GM23338 (cell line): ENCODE results near the gene CPEB3. TPM values are rescaled to one million over a fixed set of nuclear protein-coding genes. Genes with fewer than 3 reads are reported as not detected.

ENCODE experiments used
- ATAC-seq: fragments of 200-7000 bp; cut with Tn5 transposase; 3 replicates; pipeline ENCODE4 v1.9.1; 2020
- DNase-seq: peaks from one replicate; pipeline ENCODE4 v3.0.0-alpha.2; 2015; ENCODE audit warnings: low spot score
- H2AFZ ChIP-seq: fragments of 200-600 bp; sonication (generic); 2 replicates; pipeline ENCODE4 v1.8.0; 2016; ENCODE audit warnings: antibody characterized with exemption, mild to moderate bottlenecking, moderate library complexity
- H3F3A ChIP-seq: fragments of 200-600 bp; sonication (generic); replicated peaks from 2 replicates; pipeline ENCODE4 v1.8.0; 2017; ENCODE audit warnings: antibody characterized with exemption, mixed run types, low read depth
- H3K27ac ChIP-seq: fragments of 200-600 bp; sonication (generic); 2 replicates; pipeline ENCODE4 v1.6.1; 2016; ENCODE audit warnings: low read depth
- H3K27me3 ChIP-seq: fragments of 200-600 bp; sonication (generic); 2 replicates; pipeline ENCODE4 v1.8.0; 2016; ENCODE audit warnings: mild to moderate bottlenecking, mixed run types, moderate library complexity; ENCODE audit not compliant: insufficient read depth
- H3K36me3 ChIP-seq: fragments of 200-600 bp; sonication (generic); 2 replicates; pipeline ENCODE4 v1.8.0; 2016; ENCODE audit warnings: mild to moderate bottlenecking; ENCODE audit not compliant: insufficient read depth
- H3K4me1 ChIP-seq: fragments of 200-600 bp; sonication (generic); 2 replicates; pipeline ENCODE4 v1.8.0; 2016; ENCODE audit warnings: mild to moderate bottlenecking, moderate library complexity; ENCODE audit not compliant: insufficient read depth
- H3K4me2 ChIP-seq: fragments of 200-600 bp; sonication (generic); 2 replicates; pipeline ENCODE4 v1.7.1; 2017; ENCODE audit warnings: mixed run types
- H3K4me3 ChIP-seq: fragments of 200-600 bp; sonication (generic); 2 replicates; pipeline ENCODE4 v1.6.1; 2016; ENCODE audit warnings: mixed run types
- H3K79me2 ChIP-seq: fragments of 200-600 bp; sonication (generic); replicated peaks from 2 replicates; pipeline ENCODE4 v1.8.0; 2017; ENCODE audit warnings: mild to moderate bottlenecking; ENCODE audit not compliant: insufficient read depth
- H3K9me2 ChIP-seq: fragments of 200-600 bp; sonication (generic); 2 replicates; pipeline ENCODE4 v1.8.0; 2017; ENCODE audit not compliant: insufficient read depth
- H4K20me1 ChIP-seq: fragments of 200-600 bp; sonication (generic); replicated peaks from 2 replicates; pipeline ENCODE4 v1.8.0; 2017; ENCODE audit warnings: mild to moderate bottlenecking; ENCODE audit not compliant: insufficient read depth
- H3K27ac Mint-ChIP-seq: 2 replicates; pipeline ENCODE4 v1.8.0; 2020; ENCODE audit warnings: inconsistent platforms, mild to moderate bottlenecking, moderate library complexity, mixed read lengths
- H3K27me3 Mint-ChIP-seq: 3 replicates; pipeline ENCODE4 v1.8.0; 2022; ENCODE audit warnings: low read depth, mild to moderate bottlenecking, moderate library complexity, mixed read lengths, inconsistent platforms; ENCODE audit not compliant: insufficient read depth, poor library complexity
- H3K36me3 Mint-ChIP-seq: 3 replicates; pipeline ENCODE4 v1.8.0; 2021; ENCODE audit warnings: low read depth, mild to moderate bottlenecking, inconsistent platforms, moderate library complexity, mixed read lengths
- H3K4me1 Mint-ChIP-seq: 3 replicates; pipeline ENCODE4 v1.8.0; 2020; ENCODE audit warnings: mild to moderate bottlenecking, inconsistent platforms, mixed read lengths
- H3K4me3 Mint-ChIP-seq: 3 replicates; pipeline ENCODE4 v1.8.0; 2021; ENCODE audit warnings: moderate library complexity, mild to moderate bottlenecking, inconsistent platforms, mixed read lengths
- H3K9me3 Mint-ChIP-seq: 3 replicates; pipeline ENCODE4 v1.8.0; 2020; ENCODE audit warnings: moderate library complexity, mild to moderate bottlenecking, inconsistent platforms, mixed read lengths
- CREB1 ChIP-seq: fragments of 250-450 bp; sonication (Bioruptor Pico); IDR thresholded peaks from 2 replicates; pipeline ENCODE4 v1.5.0; 2020; ENCODE audit warnings: low read depth, mild to moderate bottlenecking, moderate library complexity
- EZH2 ChIP-seq: fragments of 200-600 bp; sonication (generic); IDR thresholded peaks from one replicate; pipeline ENCODE4 v1.8.0; 2017; ENCODE audit warnings: antibody characterized with exemption, mild to moderate bottlenecking, low read depth; ENCODE audit not compliant: unreplicated experiment
- JUNB ChIP-seq: IDR thresholded peaks from one replicate; pipeline ENCODE4 v1.6.1; 2016; ENCODE audit warnings: antibody characterized with exemption; ENCODE audit not compliant: unreplicated experiment
- NANOG ChIP-seq: IDR thresholded peaks from 2 replicates; pipeline ENCODE4 v1.6.1; 2016; ENCODE audit warnings: antibody characterized with exemption, borderline replicate concordance
- POLR2AphosphoS5 ChIP-seq: IDR thresholded peaks from 2 replicates; pipeline ENCODE4 v1.6.1; 2016; ENCODE audit warnings: antibody characterized with exemption, low read depth
- STAT1 ChIP-seq: IDR thresholded peaks from one replicate; pipeline ENCODE4 v1.6.1; 2016; ENCODE audit warnings: antibody characterized with exemption; ENCODE audit not compliant: unreplicated experiment
- ZNF114 ChIP-seq: fragments of 250-450 bp; sonication (Bioruptor Pico); IDR thresholded peaks from 2 replicates; pipeline ENCODE4 v1.5.0; 2020; ENCODE audit warnings: mild to moderate bottlenecking, moderate library complexity
- ZNF331 ChIP-seq: fragments of 250-450 bp; sonication (Bioruptor Pico); IDR thresholded peaks from 2 replicates; pipeline ENCODE4 v1.5.0; 2020; ENCODE audit warnings: low read depth, mild to moderate bottlenecking, moderate library complexity
- polyA plus RNA-seq: library from polyadenylated mRNA; unstranded; fragments of >200 nt; fragmentation: Nextera tagmentation; extraction: Ambion mirVana; gene quantifications from 2 replicates; pipeline ENCODE4 v1.2.1, GENCODE V29; 2016
- total RNA-seq: library from RNA; depleted of rRNA; stranded (reverse); fragments of >200 nt; shearing (Covaris generic); gene quantifications from 2 replicates; pipeline ENCODE4 v1.2.3, GENCODE V29; 2014
- TF ChIP-seq, protein P1 (sequence below): fragments of 250-450 bp; sonication (Bioruptor Pico); IDR thresholded peaks from 2 replicates; pipeline ENCODE4 v1.5.0; 2020; ENCODE audit warnings: mild to moderate bottlenecking, moderate library complexity
- TF ChIP-seq, protein P2 (sequence below), 2 experiments: fragments of 200-600 bp in 1 of 2; sonication (generic) in 1 of 2; conservative IDR thresholded peaks; 2 replicates each; pipeline versions ENCODE4 v1.5.1 to v1.6.1; 2016 to 2017; ENCODE audit warnings: antibody characterized with exemption in 2 of 2, low read depth in 2 of 2, mild to moderate bottlenecking in 2 of 2, moderate library complexity in 1 of 2
- TF ChIP-seq, protein P3 (sequence below): IDR thresholded peaks from 2 replicates; pipeline ENCODE4 v1.6.1; 2016; ENCODE audit warnings: antibody characterized with exemption

CPEB3 gene
- total and polyA plus RNA-seq, 2 experiments from 2014 or later, result 0.74 to 1.9 TPM

DNA sequence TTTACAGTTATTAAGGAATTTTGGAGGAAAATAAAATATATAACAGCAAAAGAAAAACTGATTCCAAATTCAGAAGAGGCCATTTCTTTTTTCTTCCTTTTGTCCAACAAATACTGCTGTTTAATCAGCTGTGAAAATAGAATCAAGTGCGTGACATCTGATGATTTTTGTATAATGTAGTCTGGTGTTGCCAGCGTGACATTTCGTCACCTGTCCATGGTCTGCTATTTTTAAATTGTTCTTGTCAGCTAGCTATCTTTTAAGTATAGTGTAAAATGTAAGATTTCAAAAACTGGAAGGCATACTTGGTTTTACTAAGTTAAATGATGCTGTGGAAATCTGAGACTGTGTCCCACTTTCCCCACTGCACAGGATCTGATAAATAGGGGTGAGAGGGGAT is 105.9 kb downstream of the CPEB3 start (continued):
- TF ChIP-seq, protein P1, sequence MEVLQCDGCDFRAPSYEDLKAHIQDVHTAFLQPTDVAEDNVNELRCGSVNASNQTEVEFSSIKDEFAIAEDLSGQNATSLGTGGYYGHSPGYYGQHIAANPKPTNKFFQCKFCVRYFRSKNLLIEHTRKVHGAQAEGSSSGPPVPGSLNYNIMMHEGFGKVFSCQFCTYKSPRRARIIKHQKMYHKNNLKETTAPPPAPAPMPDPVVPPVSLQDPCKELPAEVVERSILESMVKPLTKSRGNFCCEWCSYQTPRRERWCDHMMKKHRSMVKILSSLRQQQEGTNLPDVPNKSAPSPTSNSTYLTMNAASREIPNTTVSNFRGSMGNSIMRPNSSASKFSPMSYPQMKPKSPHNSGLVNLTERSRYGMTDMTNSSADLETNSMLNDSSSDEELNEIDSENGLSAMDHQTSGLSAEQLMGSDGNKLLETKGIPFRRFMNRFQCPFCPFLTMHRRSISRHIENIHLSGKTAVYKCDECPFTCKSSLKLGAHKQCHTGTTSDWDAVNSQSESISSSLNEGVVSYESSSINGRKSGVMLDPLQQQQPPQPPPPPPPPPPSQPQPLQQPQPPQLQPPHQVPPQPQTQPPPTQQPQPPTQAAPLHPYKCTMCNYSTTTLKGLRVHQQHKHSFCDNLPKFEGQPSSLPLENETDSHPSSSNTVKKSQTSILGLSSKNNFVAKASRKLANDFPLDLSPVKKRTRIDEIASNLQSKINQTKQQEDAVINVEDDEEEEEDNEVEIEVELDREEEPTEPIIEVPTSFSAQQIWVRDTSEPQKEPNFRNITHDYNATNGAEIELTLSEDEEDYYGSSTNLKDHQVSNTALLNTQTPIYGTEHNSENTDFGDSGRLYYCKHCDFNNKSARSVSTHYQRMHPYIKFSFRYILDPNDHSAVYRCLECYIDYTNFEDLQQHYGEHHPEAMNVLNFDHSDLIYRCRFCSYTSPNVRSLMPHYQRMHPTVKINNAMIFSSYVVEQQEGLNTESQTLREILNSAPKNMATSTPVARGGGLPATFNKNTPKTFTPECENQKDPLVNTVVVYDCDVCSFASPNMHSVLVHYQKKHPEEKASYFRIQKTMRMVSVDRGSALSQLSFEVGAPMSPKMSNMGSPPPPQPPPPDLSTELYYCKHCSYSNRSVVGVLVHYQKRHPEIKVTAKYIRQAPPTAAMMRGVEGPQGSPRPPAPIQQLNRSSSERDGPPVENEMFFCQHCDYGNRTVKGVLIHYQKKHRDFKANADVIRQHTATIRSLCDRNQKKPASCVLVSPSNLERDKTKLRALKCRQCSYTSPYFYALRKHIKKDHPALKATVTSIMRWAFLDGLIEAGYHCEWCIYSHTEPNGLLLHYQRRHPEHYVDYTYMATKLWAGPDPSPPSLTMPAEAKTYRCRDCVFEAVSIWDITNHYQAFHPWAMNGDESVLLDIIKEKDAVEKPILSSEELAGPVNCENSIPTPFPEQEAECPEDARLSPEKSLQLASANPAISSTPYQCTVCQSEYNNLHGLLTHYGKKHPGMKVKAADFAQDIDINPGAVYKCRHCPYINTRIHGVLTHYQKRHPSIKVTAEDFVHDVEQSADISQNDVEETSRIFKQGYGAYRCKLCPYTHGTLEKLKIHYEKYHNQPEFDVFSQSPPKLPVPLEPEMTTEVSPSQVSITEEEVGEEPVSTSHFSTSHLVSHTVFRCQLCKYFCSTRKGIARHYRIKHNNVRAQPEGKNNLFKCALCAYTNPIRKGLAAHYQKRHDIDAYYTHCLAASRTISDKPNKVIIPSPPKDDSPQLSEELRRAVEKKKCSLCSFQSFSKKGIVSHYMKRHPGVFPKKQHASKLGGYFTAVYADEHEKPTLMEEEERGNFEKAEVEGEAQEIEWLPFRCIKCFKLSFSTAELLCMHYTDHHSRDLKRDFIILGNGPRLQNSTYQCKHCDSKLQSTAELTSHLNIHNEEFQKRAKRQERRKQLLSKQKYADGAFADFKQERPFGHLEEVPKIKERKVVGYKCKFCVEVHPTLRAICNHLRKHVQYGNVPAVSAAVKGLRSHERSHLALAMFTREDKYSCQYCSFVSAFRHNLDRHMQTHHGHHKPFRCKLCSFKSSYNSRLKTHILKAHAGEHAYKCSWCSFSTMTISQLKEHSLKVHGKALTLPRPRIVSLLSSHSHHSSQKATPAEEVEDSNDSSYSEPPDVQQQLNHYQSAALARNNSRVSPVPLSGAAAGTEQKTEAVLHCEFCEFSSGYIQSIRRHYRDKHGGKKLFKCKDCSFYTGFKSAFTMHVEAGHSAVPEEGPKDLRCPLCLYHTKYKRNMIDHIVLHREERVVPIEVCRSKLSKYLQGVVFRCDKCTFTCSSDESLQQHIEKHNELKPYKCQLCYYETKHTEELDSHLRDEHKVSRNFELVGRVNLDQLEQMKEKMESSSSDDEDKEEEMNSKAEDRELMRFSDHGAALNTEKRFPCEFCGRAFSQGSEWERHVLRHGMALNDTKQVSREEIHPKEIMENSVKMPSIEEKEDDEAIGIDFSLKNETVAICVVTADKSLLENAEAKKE (CRISPR knock-in tag), result no peak
- TF ChIP-seq POLR2AphosphoS5, result no peak
- TF ChIP-seq, protein P2, sequence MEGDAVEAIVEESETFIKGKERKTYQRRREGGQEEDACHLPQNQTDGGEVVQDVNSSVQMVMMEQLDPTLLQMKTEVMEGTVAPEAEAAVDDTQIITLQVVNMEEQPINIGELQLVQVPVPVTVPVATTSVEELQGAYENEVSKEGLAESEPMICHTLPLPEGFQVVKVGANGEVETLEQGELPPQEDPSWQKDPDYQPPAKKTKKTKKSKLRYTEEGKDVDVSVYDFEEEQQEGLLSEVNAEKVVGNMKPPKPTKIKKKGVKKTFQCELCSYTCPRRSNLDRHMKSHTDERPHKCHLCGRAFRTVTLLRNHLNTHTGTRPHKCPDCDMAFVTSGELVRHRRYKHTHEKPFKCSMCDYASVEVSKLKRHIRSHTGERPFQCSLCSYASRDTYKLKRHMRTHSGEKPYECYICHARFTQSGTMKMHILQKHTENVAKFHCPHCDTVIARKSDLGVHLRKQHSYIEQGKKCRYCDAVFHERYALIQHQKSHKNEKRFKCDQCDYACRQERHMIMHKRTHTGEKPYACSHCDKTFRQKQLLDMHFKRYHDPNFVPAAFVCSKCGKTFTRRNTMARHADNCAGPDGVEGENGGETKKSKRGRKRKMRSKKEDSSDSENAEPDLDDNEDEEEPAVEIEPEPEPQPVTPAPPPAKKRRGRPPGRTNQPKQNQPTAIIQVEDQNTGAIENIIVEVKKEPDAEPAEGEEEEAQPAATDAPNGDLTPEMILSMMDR (conservative IDR thresholded peaks at IDR 0.05; ENCODE audit: low read depth in 2 of 2), result no peak
- TF ChIP-seq STAT1, result no peak
- TF ChIP-seq ZNF114 (CRISPR knock-in tag), result no peak
- no peak for TF ChIP-seq EZH2

DNA sequence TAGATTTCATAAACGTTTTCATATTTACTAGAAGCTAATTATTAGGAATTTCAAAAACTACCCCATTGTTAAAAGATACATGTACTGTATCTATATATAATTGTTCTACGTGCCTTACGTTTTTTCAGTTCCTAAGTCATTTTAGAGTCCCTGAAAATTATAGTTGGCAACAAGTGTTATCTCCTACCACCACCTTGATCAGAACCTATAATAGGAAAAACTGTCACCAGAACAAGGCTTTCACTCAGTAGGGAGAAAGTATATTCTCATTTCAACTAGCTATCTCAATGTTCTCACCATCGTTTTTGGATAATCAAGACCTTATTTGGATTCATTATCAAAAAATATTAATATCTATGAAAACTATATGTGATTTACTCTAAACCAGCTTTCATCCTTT is 107.7 kb downstream of the CPEB3 start:
- no peaks in the 10 kb centered on the region for H3K9me3 Mint-ChIP-seq
- ATAC-seq, result no peak
- Histone ChIP-seq H3K4me1 (no peaks in the 10 kb centered on the region), H3K9me2 (no peaks in the 10 kb centered on the region), H2AFZ (no peak overlapping the region), H3F3A (no peaks in the 10 kb centered on the region), H3K4me2 (no peak overlapping the region), H3K79me2 (no peaks in the 10 kb centered on the region), H3K4me3 (no peak overlapping the region), H3K36me3 (no peaks in the 10 kb centered on the region), H3K27ac (no peak overlapping the region), H4K20me1 (no peaks in the 10 kb centered on the region; the same call in 1 of the 2 replicates), H3K27me3 (no peaks in the 10 kb centered on the region)
- no peaks in the 10 kb centered on the region for H3K27me3 Mint-ChIP-seq
- no peak for DNase-seq
- H3K4me1 Mint-ChIP-seq, result peaks cover 6% of the 10 kb centered on the region; the same call in 2 of the 3 replicates
- no peak overlapping the region for H3K4me3 Mint-ChIP-seq
- H3K36me3 Mint-ChIP-seq, result no peaks in the 10 kb centered on the region
- H3K27ac Mint-ChIP-seq, result no peak overlapping the region
- TF ChIP-seq JUNB, result no peak
- TF ChIP-seq, protein P3, sequence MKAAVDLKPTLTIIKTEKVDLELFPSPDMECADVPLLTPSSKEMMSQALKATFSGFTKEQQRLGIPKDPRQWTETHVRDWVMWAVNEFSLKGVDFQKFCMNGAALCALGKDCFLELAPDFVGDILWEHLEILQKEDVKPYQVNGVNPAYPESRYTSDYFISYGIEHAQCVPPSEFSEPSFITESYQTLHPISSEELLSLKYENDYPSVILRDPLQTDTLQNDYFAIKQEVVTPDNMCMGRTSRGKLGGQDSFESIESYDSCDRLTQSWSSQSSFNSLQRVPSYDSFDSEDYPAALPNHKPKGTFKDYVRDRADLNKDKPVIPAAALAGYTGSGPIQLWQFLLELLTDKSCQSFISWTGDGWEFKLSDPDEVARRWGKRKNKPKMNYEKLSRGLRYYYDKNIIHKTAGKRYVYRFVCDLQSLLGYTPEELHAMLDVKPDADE, result no peak
- no peak for TF ChIP-seq EZH2
- TF ChIP-seq, protein P2 (conservative IDR thresholded peaks at IDR 0.05; ENCODE audit: low read depth in 2 of 2), result no peak
- no peak for TF ChIP-seq NANOG
- TF ChIP-seq CREB1 (CRISPR knock-in tag), result no peak
- no peak for TF ChIP-seq ZNF331
